Measurements from ENCODE around the gene SLC2A2.
"Not testable (repeated sequence)": the region's sequence is repeated elsewhere in the genome, so short reads cannot be mapped to it uniquely, and the experiment has no call there.

The SLC2A2 gene

GRCh38 chr3:170982733-170983132, 43.8 kb downstream of the SLC2A2 start:
- no peak overlapping the region for H3K9ac ChIP-seq (ENCODE audit: low read length in 2 of 2)
- H3K36me3 ChIP-seq (ENCODE audit: control insufficient read depth in 2 of 2, insufficient read depth in 2 of 2, low read length in 2 of 2): no peaks in the 10 kb centered on the region
- H3K4me1 ChIP-seq (ENCODE audit: control insufficient read depth, insufficient read depth, low read length): no peaks in the 10 kb centered on the region
- H3K27ac ChIP-seq (ENCODE audit: low read length): no peak overlapping the region
- no peak overlapping the region for H3K4me3 ChIP-seq (ENCODE audit: low read length in 2 of 2)
- peaks cover 0 to 4% of the 10 kb centered on the region in 2 donors for H3K9me3 ChIP-seq (ENCODE audit: control insufficient read depth in 2 of 2, low read length in 2 of 2)
- no peaks in the 10 kb centered on the region for H3K27me3 ChIP-seq (ENCODE audit: control insufficient read depth in 1 of 2, insufficient read depth in 2 of 2, low read length in 2 of 2)

- Histone ChIP-seq H3K36me3 (ENCODE audit: control insufficient read depth in 2 of 2, insufficient read depth in 2 of 2, low read length in 2 of 2) (no peaks in the 10 kb centered on the region), H3K27me3 (ENCODE audit: control insufficient read depth in 1 of 2, insufficient read depth in 2 of 2, low read length in 2 of 2) (no peaks in the 10 kb centered on the region), H3K9me3 (ENCODE audit: control insufficient read depth in 2 of 2, low read length in 2 of 2) (peaks cover 0 to 4% of the 10 kb centered on the region in 2 donors), H3K27ac (ENCODE audit: low read length) (no peak overlapping the region), H3K4me1 (ENCODE audit: control insufficient read depth, insufficient read depth, low read length) (no peaks in the 10 kb centered on the region), H3K9ac (ENCODE audit: low read length in 2 of 2) (no peak overlapping the region), H3K4me3 (ENCODE audit: low read length in 2 of 2) (no peak overlapping the region)
These were observed 46.1 kb downstream of the SLC2A2 start for GRCh38 chr3:170980399-170980798.

GRCh38 chr3:170977949-170978745, 48.4 kb downstream of the SLC2A2 start:
- Histone ChIP-seq H3K4me1 (ENCODE audit: control insufficient read depth, insufficient read depth, low read length) (no peaks in the 10 kb centered on the region), H3K27me3 (ENCODE audit: control insufficient read depth in 1 of 2, insufficient read depth in 2 of 2, low read length in 2 of 2) (no peaks in the 10 kb centered on the region), H3K36me3 (ENCODE audit: control insufficient read depth in 2 of 2, insufficient read depth in 2 of 2, low read length in 2 of 2) (no peaks in the 10 kb centered on the region), H3K27ac (ENCODE audit: low read length) (no peak overlapping the region), H3K9me3 (ENCODE audit: control insufficient read depth in 2 of 2, low read length in 2 of 2) (no peaks in the 10 kb centered on the region), H3K4me3 (ENCODE audit: low read length in 2 of 2) (no peak overlapping the region), H3K9ac (ENCODE audit: low read length in 2 of 2) (no peak overlapping the region)

- Histone ChIP-seq H3K27me3 (ENCODE audit: control insufficient read depth in 1 of 2, insufficient read depth in 2 of 2, low read length in 2 of 2) (no peaks in the 10 kb centered on the region), H3K9ac (ENCODE audit: low read length in 2 of 2) (no peak overlapping the region)
These were observed 50.4 kb downstream of the SLC2A2 start for GRCh38 chr3:170976190-170976519.

GRCh38 chr3:170975283-170976189, 51.0 kb downstream of the SLC2A2 start:
- no peak overlapping the region for H3K9ac ChIP-seq (ENCODE audit: low read length in 2 of 2)
- H3K9me3 ChIP-seq (ENCODE audit: control insufficient read depth in 2 of 2, low read length in 2 of 2): no peaks in the 10 kb centered on the region
- H3K27me3 ChIP-seq (ENCODE audit: control insufficient read depth in 1 of 2, insufficient read depth in 2 of 2, low read length in 2 of 2): no peaks in the 10 kb centered on the region
- no peak overlapping the region for H3K4me3 ChIP-seq (ENCODE audit: low read length in 2 of 2)
- H3K4me1 ChIP-seq (ENCODE audit: control insufficient read depth, insufficient read depth, low read length): no peaks in the 10 kb centered on the region
- no peaks in the 10 kb centered on the region for H3K36me3 ChIP-seq (ENCODE audit: control insufficient read depth in 2 of 2, insufficient read depth in 2 of 2, low read length in 2 of 2)
- no peak overlapping the region for H3K27ac ChIP-seq (ENCODE audit: low read length)

More at GRCh38 chr3:170976190-170976519, 50.4 kb downstream of the SLC2A2 start:
- no peaks in the 10 kb centered on the region for H3K4me1 ChIP-seq (ENCODE audit: control insufficient read depth, insufficient read depth, low read length)
- no peak overlapping the region for H3K27ac ChIP-seq (ENCODE audit: low read length)
- H3K36me3 ChIP-seq (ENCODE audit: control insufficient read depth in 2 of 2, insufficient read depth in 2 of 2, low read length in 2 of 2): no peaks in the 10 kb centered on the region
- H3K4me3 ChIP-seq (ENCODE audit: low read length in 2 of 2): no peak overlapping the region
- H3K9me3 ChIP-seq (ENCODE audit: control insufficient read depth in 2 of 2, low read length in 2 of 2): no peaks in the 10 kb centered on the region

- Histone ChIP-seq H3K9ac (ENCODE audit: low read length in 2 of 2) (no peak overlapping the region), H3K27ac (ENCODE audit: low read length) (no peak overlapping the region), H3K9me3 (ENCODE audit: control insufficient read depth in 2 of 2, low read length in 2 of 2) (no peaks in the 10 kb centered on the region), H3K27me3 (ENCODE audit: control insufficient read depth in 1 of 2, insufficient read depth in 2 of 2, low read length in 2 of 2) (no peaks in the 10 kb centered on the region), H3K4me3 (ENCODE audit: low read length in 2 of 2) (no peak overlapping the region), H3K4me1 (ENCODE audit: control insufficient read depth, insufficient read depth, low read length) (no peaks in the 10 kb centered on the region), H3K36me3 (ENCODE audit: control insufficient read depth in 2 of 2, insufficient read depth in 2 of 2, low read length in 2 of 2) (no peaks in the 10 kb centered on the region)
These were observed 51.6 kb downstream of the SLC2A2 start for GRCh38 chr3:170974872-170975271.

- H3K4me1 ChIP-seq (ENCODE audit: control insufficient read depth, insufficient read depth, low read length); H3K4me3 ChIP-seq (ENCODE audit: low read length in 2 of 2); H3K36me3 ChIP-seq (ENCODE audit: control insufficient read depth in 2 of 2, insufficient read depth in 2 of 2, low read length in 2 of 2); H3K9ac ChIP-seq (ENCODE audit: low read length in 2 of 2); H3K27ac ChIP-seq (ENCODE audit: low read length); H3K27me3 ChIP-seq (ENCODE audit: control insufficient read depth in 1 of 2, insufficient read depth in 2 of 2, low read length in 2 of 2); H3K9me3 ChIP-seq (ENCODE audit: control insufficient read depth in 2 of 2, low read length in 2 of 2): not testable (repeated sequence)
These were observed 53.6 kb downstream of the SLC2A2 start for GRCh38 chr3:170972917-170973316.

- H3K27me3 ChIP-seq (ENCODE audit: control insufficient read depth in 1 of 2, insufficient read depth in 2 of 2, low read length in 2 of 2): no peaks in the 10 kb centered on the region
- no peak overlapping the region for H3K4me3 ChIP-seq (ENCODE audit: low read length in 2 of 2)
- no peaks in the 10 kb centered on the region for H3K4me1 ChIP-seq (ENCODE audit: control insufficient read depth, insufficient read depth, low read length)
- H3K9me3 ChIP-seq (ENCODE audit: control insufficient read depth in 2 of 2, low read length in 2 of 2): no peaks in the 10 kb centered on the region
- H3K36me3 ChIP-seq (ENCODE audit: control insufficient read depth in 2 of 2, insufficient read depth in 2 of 2, low read length in 2 of 2): no peaks in the 10 kb centered on the region
- no peak overlapping the region for H3K9ac ChIP-seq (ENCODE audit: low read length in 2 of 2)
- H3K27ac ChIP-seq (ENCODE audit: low read length): no peak overlapping the region
These were observed 59.4 kb downstream of the SLC2A2 start for GRCh38 chr3:170967126-170967525.

GRCh38 chr3:170966495-170966894, 60.0 kb downstream of the SLC2A2 start:
- Histone ChIP-seq H3K27me3 (ENCODE audit: control insufficient read depth in 1 of 2, insufficient read depth in 2 of 2, low read length in 2 of 2) (no peaks in the 10 kb centered on the region), H3K27ac (ENCODE audit: low read length) (no peak overlapping the region), H3K9me3 (ENCODE audit: control insufficient read depth in 2 of 2, low read length in 2 of 2) (no peaks in the 10 kb centered on the region), H3K4me3 (ENCODE audit: low read length in 2 of 2) (no peak overlapping the region), H3K4me1 (ENCODE audit: control insufficient read depth, insufficient read depth, low read length) (no peaks in the 10 kb centered on the region), H3K36me3 (ENCODE audit: control insufficient read depth in 2 of 2, insufficient read depth in 2 of 2, low read length in 2 of 2) (no peaks in the 10 kb centered on the region), H3K9ac (ENCODE audit: low read length in 2 of 2) (no peak overlapping the region)

GRCh38 chr3:170962411-170962810, 64.1 kb downstream of the SLC2A2 start:
- Histone ChIP-seq H3K9me3 (ENCODE audit: control insufficient read depth in 2 of 2, low read length in 2 of 2) (no peaks in the 10 kb centered on the region), H3K4me1 (ENCODE audit: control insufficient read depth, insufficient read depth, low read length) (no peaks in the 10 kb centered on the region), H3K27ac (ENCODE audit: low read length) (no peak overlapping the region), H3K27me3 (ENCODE audit: control insufficient read depth in 1 of 2, insufficient read depth in 2 of 2, low read length in 2 of 2) (no peaks in the 10 kb centered on the region), H3K36me3 (ENCODE audit: control insufficient read depth in 2 of 2, insufficient read depth in 2 of 2, low read length in 2 of 2) (no peaks in the 10 kb centered on the region), H3K4me3 (ENCODE audit: low read length in 2 of 2) (no peak overlapping the region), H3K9ac (ENCODE audit: low read length in 2 of 2) (no peak overlapping the region)

All from stomach smooth muscle (tissue), 2 donors.